DOHH2 (cell line): Measurements from ENCODE around the gene ZDHHC18.

ENCODE experiments used
- H3F3A ChIP-seq: fragments of 200-600 bp; sonication (generic), shearing (Covaris generic); 2 replicates; pipeline ENCODE4 v1.6.0; 2016; ENCODE audit warnings: antibody characterized with exemption, mild to moderate bottlenecking; ENCODE audit not compliant: control insufficient read depth, insufficient read depth
- H3K27ac ChIP-seq: fragments of 200-600 bp; sonication (generic); 2 replicates; pipeline ENCODE4 v1.5.1; 2014; ENCODE audit warnings: low read depth, mild to moderate bottlenecking, low read length, moderate library complexity
- H3K27me3 ChIP-seq: fragments of 200-600 bp; sonication (generic); 2 replicates; pipeline ENCODE4 v1.6.1; 2014; ENCODE audit warnings: mild to moderate bottlenecking, low read length, mixed read lengths; ENCODE audit not compliant: control insufficient read depth
- H3K36me3 ChIP-seq: fragments of 200-600 bp; sonication (generic); 2 replicates; pipeline ENCODE4 v1.6.1; 2014; ENCODE audit warnings: mild to moderate bottlenecking, low read length, moderate library complexity, mixed read lengths; ENCODE audit not compliant: control insufficient read depth
- H3K4me1 ChIP-seq: fragments of 200-600 bp; sonication (generic); 2 replicates; pipeline ENCODE4 v1.6.1; 2014; ENCODE audit warnings: mild to moderate bottlenecking, low read length, mixed read lengths; ENCODE audit not compliant: control insufficient read depth
- H3K4me2 ChIP-seq: fragments of 200-600 bp; sonication (generic); 2 replicates; pipeline ENCODE4 v1.6.0; 2014; ENCODE audit warnings: mild to moderate bottlenecking, low read length, moderate library complexity
- H3K4me3 ChIP-seq: fragments of 200-600 bp; sonication (generic); 2 replicates; pipeline ENCODE4 v1.5.1; 2014; ENCODE audit warnings: mild to moderate bottlenecking, low read length, mixed read lengths
- H3K79me2 ChIP-seq: fragments of 200-600 bp; sonication (generic); 2 replicates; pipeline ENCODE4 v1.6.1; 2014; ENCODE audit warnings: mild to moderate bottlenecking, low read length, mixed read lengths; ENCODE audit not compliant: control insufficient read depth
- H3K9me2 ChIP-seq: fragments of 200-600 bp; sonication (generic); replicated peaks from 2 replicates; pipeline ENCODE4 v1.6.1; 2014; ENCODE audit warnings: mild to moderate bottlenecking, low read length, mixed read lengths; ENCODE audit not compliant: control insufficient read depth
- H3K9me3 ChIP-seq: fragments of 200-600 bp; sonication (generic); 2 replicates; pipeline ENCODE4 v1.6.1; 2014; ENCODE audit warnings: antibody characterized with exemption, low read length, mixed read lengths; ENCODE audit not compliant: control insufficient read depth, insufficient read depth
- H4K20me1 ChIP-seq: fragments of 200-600 bp; sonication (generic); 2 replicates; pipeline ENCODE4 v1.6.0; 2014; ENCODE audit warnings: low read depth, mild to moderate bottlenecking, antibody characterized with exemption, low read length, moderate library complexity; ENCODE audit not compliant: control insufficient read depth, insufficient read depth
- CTCF ChIP-seq: fragments of 200-600 bp; sonication (generic); IDR thresholded peaks from one replicate; pipeline ENCODE4 v1.5.1; 2014; ENCODE audit warnings: antibody characterized with exemption, mild to moderate bottlenecking, low read depth, low read length; ENCODE audit not compliant: poor library complexity, severe bottlenecking
- EZH2phosphoT487 ChIP-seq: fragments of 200-600 bp; sonication (generic); IDR thresholded peaks from 2 replicates; pipeline ENCODE4 v1.6.1; 2017; ENCODE audit warnings: borderline replicate concordance, mild to moderate bottlenecking, antibody characterized with exemption, low read length, moderate library complexity, mixed read lengths

ZDHHC18 gene

DNA sequence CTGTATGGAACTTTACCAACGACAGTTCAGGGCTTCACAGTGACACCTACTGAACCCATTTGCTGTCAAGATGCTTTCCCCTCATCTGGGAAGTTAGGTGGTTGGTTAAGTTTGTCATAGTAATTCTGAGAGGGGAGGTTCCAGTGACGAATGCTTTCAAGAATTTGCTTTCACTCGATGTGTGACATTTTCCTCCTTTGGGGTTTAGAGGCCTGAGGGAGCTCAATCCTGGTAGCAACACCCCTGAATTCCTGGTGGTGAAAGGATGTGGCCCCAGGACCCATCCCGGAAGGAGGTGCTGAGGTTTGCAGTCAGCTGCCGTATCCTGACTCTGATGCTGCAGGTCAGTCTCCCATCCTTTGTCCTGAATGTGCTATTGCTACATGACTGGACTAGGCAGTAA lies 35.9 kb upstream of the ZDHHC18 start:
- peaks cover 32% of the 10 kb centered on the region for H3K4me1 ChIP-seq
- H3K79me2 ChIP-seq, result peaks cover 11% of the 10 kb centered on the region
- TF ChIP-seq CTCF, result no peak
- no peak for TF ChIP-seq EZH2phosphoT487
- H3K27ac ChIP-seq, result no peak overlapping the region
- no peaks in the 10 kb centered on the region for H3K9me3 ChIP-seq
- no peaks in the 10 kb centered on the region for H3K27me3 ChIP-seq
- H3K36me3 ChIP-seq, result peaks cover 18% of the 10 kb centered on the region
- H3K4me3 ChIP-seq, result no peak overlapping the region
- H3K4me2 ChIP-seq, result no peak overlapping the region
- peaks cover 17% of the 10 kb centered on the region for H3F3A ChIP-seq
- no peaks in the 10 kb centered on the region for H3K9me2 ChIP-seq
- no peaks in the 10 kb centered on the region for H4K20me1 ChIP-seq

DNA sequence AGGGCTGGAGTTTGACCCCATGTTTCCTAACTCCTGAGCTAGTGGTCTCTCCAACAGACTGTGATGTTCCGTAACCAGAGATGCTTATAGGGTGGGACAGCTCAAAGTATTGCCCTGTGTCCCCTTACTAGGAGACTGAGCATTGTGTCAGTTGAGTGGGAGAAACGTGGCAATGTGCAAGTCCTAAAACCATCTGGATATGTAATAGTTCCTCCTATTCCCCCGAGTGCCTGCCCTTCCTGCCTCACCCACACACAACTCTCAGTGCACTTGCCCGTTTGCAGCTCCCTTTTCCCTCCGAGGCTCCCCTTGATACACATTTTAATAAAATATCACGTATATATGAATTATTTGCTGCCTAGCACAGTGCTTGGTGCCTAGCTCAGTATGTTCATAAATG lies 35.3 kb upstream of the ZDHHC18 start:
- Histone ChIP-seq H3K27me3 (no peaks in the 10 kb centered on the region), H3K9me2 (no peaks in the 10 kb centered on the region), H3K4me3 (no peak overlapping the region), H3K27ac (no peak overlapping the region), H3K4me2 (no peak overlapping the region), H3K9me3 (no peaks in the 10 kb centered on the region), H3K36me3 (peaks cover 18% of the 10 kb centered on the region), H3F3A (peaks cover 11% of the 10 kb centered on the region), H3K79me2 (peaks cover 11% of the 10 kb centered on the region), H3K4me1 (peaks cover 26% of the 10 kb centered on the region), H4K20me1 (no peaks in the 10 kb centered on the region)
- TF ChIP-seq EZH2phosphoT487 (no peak), CTCF (no peak)

DNA sequence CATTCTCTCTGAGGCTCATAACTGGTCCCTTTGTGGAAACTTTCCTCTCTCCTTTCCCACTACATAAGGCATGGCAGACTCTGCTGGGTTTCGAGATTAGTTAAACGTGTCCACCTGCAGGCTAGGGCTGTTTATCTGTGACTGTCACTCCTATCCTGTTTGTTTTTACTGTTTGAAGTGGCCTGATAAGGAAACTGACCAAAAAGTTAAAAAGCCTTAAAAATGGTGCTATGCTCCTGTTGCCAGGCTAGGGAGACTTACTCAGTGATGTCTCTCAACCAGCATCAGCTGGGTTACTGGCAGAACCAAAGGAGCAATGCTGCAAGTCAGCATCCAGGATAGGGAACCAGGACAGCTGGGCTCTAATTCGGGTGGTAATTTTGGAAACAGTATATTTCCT lies 34.9 kb upstream of the ZDHHC18 start:
- H3K4me1 ChIP-seq, result peaks cover 21% of the 10 kb centered on the region
- peaks cover 7% of the 10 kb centered on the region for H3F3A ChIP-seq
- TF ChIP-seq CTCF (no peak), EZH2phosphoT487 (no peak)
- H3K4me2 ChIP-seq, result no peak overlapping the region
- H3K9me3 ChIP-seq, result no peaks in the 10 kb centered on the region
- no peak overlapping the region for H3K27ac ChIP-seq
- no peak overlapping the region for H3K4me3 ChIP-seq
- no peaks in the 10 kb centered on the region for H3K9me2 ChIP-seq
- peaks cover 18% of the 10 kb centered on the region for H3K36me3 ChIP-seq
- H3K79me2 ChIP-seq, result peaks cover 11% of the 10 kb centered on the region
- no peaks in the 10 kb centered on the region for H3K27me3 ChIP-seq
- no peaks in the 10 kb centered on the region for H4K20me1 ChIP-seq

- Histone ChIP-seq H3K9me2 (no peaks in the 10 kb centered on the region), H3K4me1 (peaks cover 12% of the 10 kb centered on the region), H4K20me1 (no peaks in the 10 kb centered on the region), H3K4me3 (no peak overlapping the region), H3K27me3 (no peaks in the 10 kb centered on the region), H3K4me2 (no peak overlapping the region), H3K79me2 (peaks cover 11% of the 10 kb centered on the region), H3F3A (no peaks in the 10 kb centered on the region), H3K27ac (no peak overlapping the region), H3K36me3 (peaks cover 17% of the 10 kb centered on the region), H3K9me3 (no peaks in the 10 kb centered on the region)
- TF ChIP-seq EZH2phosphoT487, result no peak
- TF ChIP-seq CTCF, result no peak
Measured at GRCh38 chr1:26792924-26793323, 33.6 kb upstream of the ZDHHC18 start.
